ENCODE data around the gene STRN4. TPM values are rescaled to one million over a fixed set of nuclear protein-coding genes. Genes with fewer than 3 reads are reported as not detected.

The STRN4 gene
- total RNA-seq, 3 donors from 2014 or later (not counting 1 experiment from before 2014, with no cell fraction given): 125 to 152 (median 125) TPM

- intact Hi-C loops (cut with micrococcal nuclease): no loop called here
- Histone ChIP-seq H3K27me3 (ENCODE audit: control insufficient read depth, insufficient read depth, low read length) (no peaks in the 10 kb centered on the region), H3K27ac (ENCODE audit: low read length) (peak overlapping the region; percentile 38), H3K9me3 (ENCODE audit: control insufficient read depth, insufficient read depth, low read length) (no peaks in the 10 kb centered on the region), H3K36me3 (ENCODE audit: control insufficient read depth, insufficient read depth, low read length) (no peaks in the 10 kb centered on the region), H3K4me1 (ENCODE audit: control insufficient read depth, insufficient read depth, low read length) (peaks cover 60% of the 10 kb centered on the region), H3K4me3 (ENCODE audit: low read length) (no peak overlapping the region)
- Mint-ChIP-seq H3K27ac (peak overlapping the region; percentile 77 to 99), H3K36me3 (no peaks in the 10 kb centered on the region), H3K9me3 (no peaks in the 10 kb centered on the region), H3K27me3 (ENCODE audit: low read depth in 2 of 2) (no peaks in the 10 kb centered on the region), H3K4me1 (peaks cover 48 to 63% of the 10 kb centered on the region in 2 donors), H3K4me3 (peak overlapping the region; percentile 95)
- DNase-seq (no peak), ATAC-seq (no peak)
- WGBS (ENCODE audit: insufficient coverage): 66% methylated on average over 9 of the region's 9 CpGs
- TF ChIP-seq, protein P1, sequence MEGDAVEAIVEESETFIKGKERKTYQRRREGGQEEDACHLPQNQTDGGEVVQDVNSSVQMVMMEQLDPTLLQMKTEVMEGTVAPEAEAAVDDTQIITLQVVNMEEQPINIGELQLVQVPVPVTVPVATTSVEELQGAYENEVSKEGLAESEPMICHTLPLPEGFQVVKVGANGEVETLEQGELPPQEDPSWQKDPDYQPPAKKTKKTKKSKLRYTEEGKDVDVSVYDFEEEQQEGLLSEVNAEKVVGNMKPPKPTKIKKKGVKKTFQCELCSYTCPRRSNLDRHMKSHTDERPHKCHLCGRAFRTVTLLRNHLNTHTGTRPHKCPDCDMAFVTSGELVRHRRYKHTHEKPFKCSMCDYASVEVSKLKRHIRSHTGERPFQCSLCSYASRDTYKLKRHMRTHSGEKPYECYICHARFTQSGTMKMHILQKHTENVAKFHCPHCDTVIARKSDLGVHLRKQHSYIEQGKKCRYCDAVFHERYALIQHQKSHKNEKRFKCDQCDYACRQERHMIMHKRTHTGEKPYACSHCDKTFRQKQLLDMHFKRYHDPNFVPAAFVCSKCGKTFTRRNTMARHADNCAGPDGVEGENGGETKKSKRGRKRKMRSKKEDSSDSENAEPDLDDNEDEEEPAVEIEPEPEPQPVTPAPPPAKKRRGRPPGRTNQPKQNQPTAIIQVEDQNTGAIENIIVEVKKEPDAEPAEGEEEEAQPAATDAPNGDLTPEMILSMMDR (IDR thresholded peaks at IDR 0.05): no peak
These were observed 42.7 kb upstream of the STRN4 start for GRCh38 chr19:46788968-46789338.

DNA sequence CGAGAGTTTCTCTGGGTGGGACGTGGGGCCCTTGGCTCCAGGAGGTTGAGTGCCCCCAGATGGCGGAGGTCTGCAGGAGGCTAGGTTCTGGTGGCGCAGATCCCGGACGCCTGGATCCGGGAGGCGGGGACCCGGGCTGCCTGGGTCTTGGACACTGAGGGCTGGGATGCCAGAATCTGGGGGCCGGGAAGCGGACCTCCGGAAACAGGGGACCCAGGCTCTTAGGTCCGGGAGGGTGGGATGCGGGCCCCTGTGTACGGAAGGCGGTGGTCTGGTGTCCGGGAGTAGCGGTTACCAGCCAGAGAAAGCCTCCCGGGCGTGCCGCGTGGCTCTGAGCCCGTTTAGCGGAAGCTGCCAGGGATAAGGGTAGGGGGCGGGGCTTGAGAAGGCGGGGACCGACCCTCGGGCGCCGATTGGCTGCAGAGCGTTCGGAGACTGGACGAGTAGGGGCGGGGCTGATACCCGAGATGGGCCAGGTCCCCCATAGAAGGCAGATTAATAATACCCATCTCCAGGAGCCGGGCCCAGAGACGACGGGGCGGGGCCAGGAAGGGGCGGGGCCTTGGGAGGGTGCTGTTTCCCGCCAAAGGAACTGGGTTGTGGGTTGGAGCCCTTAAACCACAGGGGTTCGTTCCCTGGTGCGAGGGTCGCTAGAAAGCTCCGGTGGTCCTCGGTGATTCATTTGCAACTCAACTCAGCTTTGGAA lies 42.2 kb upstream of the STRN4 start, which contains the start of gene SLC1A5:
SLC1A5 (minus strand) TSS at position 333 of the 706 bp plus-strand sequence. CDS start 629 bp downstream, outside the sequence.
- H3K4me3 Mint-ChIP-seq: peak within 1 kb of the TSS; percentile 95
- peak within 1 kb of the TSS; percentile 92 to 99 for H3K27ac Mint-ChIP-seq
- H3K4me3 ChIP-seq (ENCODE audit: low read length): peak within 1 kb of the TSS; percentile 75
- H3K36me3 ChIP-seq (ENCODE audit: control insufficient read depth, insufficient read depth, low read length): no peaks in the 10 kb centered on the region
- no peaks in the 10 kb centered on the region for H3K9me3 ChIP-seq (ENCODE audit: control insufficient read depth, insufficient read depth, low read length)
- under 1% methylated on average over 46 of the region's 46 CpGs for WGBS (ENCODE audit: insufficient coverage)
- peaks cover 53 to 68% of the 10 kb centered on the region in 2 donors for H3K4me1 Mint-ChIP-seq
- no peaks in the 10 kb centered on the region for H3K27me3 Mint-ChIP-seq (ENCODE audit: low read depth in 2 of 2)
- no peaks in the 10 kb centered on the region for H3K27me3 ChIP-seq (ENCODE audit: control insufficient read depth, insufficient read depth, low read length)
- ATAC-seq (peak; percentile 69 to 89 (median 84)), DNase-seq (peak; percentile 86 to 97)
- intact Hi-C loops (cut with micrococcal nuclease): no loop called here
- peaks cover 65% of the 10 kb centered on the region for H3K4me1 ChIP-seq (ENCODE audit: control insufficient read depth, insufficient read depth, low read length)
- H3K36me3 Mint-ChIP-seq: no peaks in the 10 kb centered on the region
- no peaks in the 10 kb centered on the region for H3K9me3 Mint-ChIP-seq
- H3K27ac ChIP-seq (ENCODE audit: low read length): peak within 1 kb of the TSS; percentile 40
- TF ChIP-seq, protein P1 (IDR thresholded peaks at IDR 0.05): no peak

GRCh38 chr19:46787331-46788261 lies 41.3 kb upstream of the STRN4 start:
- peaks cover 69% of the 10 kb centered on the region for H3K4me1 ChIP-seq (ENCODE audit: control insufficient read depth, insufficient read depth, low read length)
- no peaks in the 10 kb centered on the region for H3K36me3 Mint-ChIP-seq
- under 1% methylated on average over 80 of the region's 80 CpGs for WGBS (ENCODE audit: insufficient coverage)
- H3K27me3 ChIP-seq (ENCODE audit: control insufficient read depth, insufficient read depth, low read length): no peaks in the 10 kb centered on the region
- peak overlapping the region; percentile 82 for H3K27ac ChIP-seq (ENCODE audit: low read length)
- no peaks in the 10 kb centered on the region for H3K9me3 Mint-ChIP-seq
- intact Hi-C loops (cut with micrococcal nuclease): no loop called here
- peaks cover 5% of the 10 kb centered on the region for H3K36me3 ChIP-seq (ENCODE audit: control insufficient read depth, insufficient read depth, low read length)
- no peaks in the 10 kb centered on the region for H3K27me3 Mint-ChIP-seq (ENCODE audit: low read depth in 2 of 2)
- peaks cover 55 to 73% of the 10 kb centered on the region in 2 donors for H3K4me1 Mint-ChIP-seq
- DNase-seq (peak; percentile 33 to 58), ATAC-seq (peak in 2 of 3 donors; percentile 1 to 6)
- no peaks in the 10 kb centered on the region for H3K9me3 ChIP-seq (ENCODE audit: control insufficient read depth, insufficient read depth, low read length)
- H3K4me3 ChIP-seq (ENCODE audit: low read length): peak overlapping the region; percentile 75
- H3K27ac Mint-ChIP-seq: peak overlapping the region; percentile 92 to 99
- TF ChIP-seq, protein P1 (IDR thresholded peaks at IDR 0.05): no peak
- peak overlapping the region; percentile 95 for H3K4me3 Mint-ChIP-seq

Measured in natural killer cell (primary cell).